KMS-11 (cell line): Measurements from ENCODE around the gene ADAMTS6.

Experiments used
- H2AFZ ChIP-seq: fragments of 200-600 bp; sonication (generic); 2 replicates; pipeline ENCODE4 v1.6.1; 2016; ENCODE audit warnings: antibody characterized with exemption, mixed run types, low read depth
- H3K27ac ChIP-seq: fragments of 200-600 bp; sonication (generic); 2 replicates; pipeline ENCODE4 v1.6.1; 2016; ENCODE audit warnings: mild to moderate bottlenecking, mixed run types
- H3K27me3 ChIP-seq: fragments of 200-600 bp; sonication (generic); 2 replicates; pipeline ENCODE4 v1.6.1; 2017; ENCODE audit warnings: mild to moderate bottlenecking, low read depth, mixed run types, moderate library complexity; ENCODE audit not compliant: insufficient read depth
- H3K36me3 ChIP-seq: fragments of 200-600 bp; sonication (generic); 2 replicates; pipeline ENCODE4 v1.6.1; 2017; ENCODE audit warnings: mild to moderate bottlenecking, mixed run types; ENCODE audit not compliant: insufficient read depth
- H3K4me1 ChIP-seq: fragments of 200-600 bp; sonication (generic); 2 replicates; pipeline ENCODE4 v1.6.1; 2016; ENCODE audit warnings: mild to moderate bottlenecking, low read depth, mixed run types; ENCODE audit not compliant: poor library complexity, severe bottlenecking
- H3K4me2 ChIP-seq: fragments of 200-600 bp; sonication (generic); 2 replicates; pipeline ENCODE4 v1.7.0; 2016; ENCODE audit warnings: mild to moderate bottlenecking, mixed run types
- H3K4me3 ChIP-seq: fragments of 200-600 bp; sonication (generic); IDR thresholded peaks from 2 replicates; pipeline ENCODE4 v1.6.1; 2017; ENCODE audit warnings: low read depth, low read length, mixed read lengths; ENCODE audit not compliant: insufficient read depth
- H3K79me2 ChIP-seq: fragments of 200-600 bp; sonication (generic); 2 replicates; pipeline ENCODE4 v1.6.1; 2016; ENCODE audit warnings: low read depth, mixed run types; ENCODE audit not compliant: insufficient read depth
- H3K9ac ChIP-seq: fragments of 200-600 bp; sonication (generic); 2 replicates; pipeline ENCODE4 v1.6.1; 2016; ENCODE audit warnings: mild to moderate bottlenecking, mixed run types
- H4K20me1 ChIP-seq: fragments of 200-600 bp; sonication (generic); 2 replicates; pipeline ENCODE4 v1.6.1; 2016; ENCODE audit warnings: mild to moderate bottlenecking, mixed run types; ENCODE audit not compliant: insufficient read depth
- TF ChIP-seq, protein P1 (sequence below): fragments of 200-600 bp; sonication (generic); conservative IDR thresholded peaks from 2 replicates; pipeline ENCODE4 v1.6.1; 2017; ENCODE audit warnings: low read depth, mild to moderate bottlenecking, antibody characterized with exemption, low read length, moderate library complexity, mixed read lengths

ADAMTS6 gene

DNA sequence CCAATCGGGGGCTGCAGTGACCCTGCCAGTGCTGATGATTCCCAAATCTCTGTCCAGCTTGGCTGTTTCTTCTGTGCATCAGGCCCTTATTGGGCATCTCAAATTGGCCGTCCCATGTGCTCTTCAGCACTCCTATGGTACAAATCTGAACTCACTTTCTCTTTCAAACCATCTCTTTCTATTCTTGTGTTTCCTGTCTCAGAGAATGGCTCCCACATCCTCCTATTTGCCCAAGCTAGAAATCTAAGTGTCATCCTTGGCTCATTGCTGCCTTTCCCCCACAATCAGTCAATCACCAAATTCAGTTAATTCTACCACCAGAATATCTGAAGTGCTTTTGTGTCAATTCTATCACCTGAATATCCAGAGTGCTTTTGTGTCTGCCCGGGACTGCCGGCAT lies 376.4 kb downstream of the ADAMTS6 start:
- no peak overlapping the region for H3K9ac ChIP-seq
- no peaks in the 10 kb centered on the region for H3K27me3 ChIP-seq
- no peaks in the 10 kb centered on the region for H4K20me1 ChIP-seq
- H3K4me3 ChIP-seq = no peak overlapping the region
- H3K36me3 ChIP-seq = no peaks in the 10 kb centered on the region
- no peak overlapping the region for H3K27ac ChIP-seq
- no peak overlapping the region for H3K4me2 ChIP-seq
- TF ChIP-seq, protein P1, sequence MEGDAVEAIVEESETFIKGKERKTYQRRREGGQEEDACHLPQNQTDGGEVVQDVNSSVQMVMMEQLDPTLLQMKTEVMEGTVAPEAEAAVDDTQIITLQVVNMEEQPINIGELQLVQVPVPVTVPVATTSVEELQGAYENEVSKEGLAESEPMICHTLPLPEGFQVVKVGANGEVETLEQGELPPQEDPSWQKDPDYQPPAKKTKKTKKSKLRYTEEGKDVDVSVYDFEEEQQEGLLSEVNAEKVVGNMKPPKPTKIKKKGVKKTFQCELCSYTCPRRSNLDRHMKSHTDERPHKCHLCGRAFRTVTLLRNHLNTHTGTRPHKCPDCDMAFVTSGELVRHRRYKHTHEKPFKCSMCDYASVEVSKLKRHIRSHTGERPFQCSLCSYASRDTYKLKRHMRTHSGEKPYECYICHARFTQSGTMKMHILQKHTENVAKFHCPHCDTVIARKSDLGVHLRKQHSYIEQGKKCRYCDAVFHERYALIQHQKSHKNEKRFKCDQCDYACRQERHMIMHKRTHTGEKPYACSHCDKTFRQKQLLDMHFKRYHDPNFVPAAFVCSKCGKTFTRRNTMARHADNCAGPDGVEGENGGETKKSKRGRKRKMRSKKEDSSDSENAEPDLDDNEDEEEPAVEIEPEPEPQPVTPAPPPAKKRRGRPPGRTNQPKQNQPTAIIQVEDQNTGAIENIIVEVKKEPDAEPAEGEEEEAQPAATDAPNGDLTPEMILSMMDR = no peak
- no peak overlapping the region for H2AFZ ChIP-seq
- H3K79me2 ChIP-seq = no peaks in the 10 kb centered on the region
- H3K4me1 ChIP-seq = peaks cover 6% of the 10 kb centered on the region

DNA sequence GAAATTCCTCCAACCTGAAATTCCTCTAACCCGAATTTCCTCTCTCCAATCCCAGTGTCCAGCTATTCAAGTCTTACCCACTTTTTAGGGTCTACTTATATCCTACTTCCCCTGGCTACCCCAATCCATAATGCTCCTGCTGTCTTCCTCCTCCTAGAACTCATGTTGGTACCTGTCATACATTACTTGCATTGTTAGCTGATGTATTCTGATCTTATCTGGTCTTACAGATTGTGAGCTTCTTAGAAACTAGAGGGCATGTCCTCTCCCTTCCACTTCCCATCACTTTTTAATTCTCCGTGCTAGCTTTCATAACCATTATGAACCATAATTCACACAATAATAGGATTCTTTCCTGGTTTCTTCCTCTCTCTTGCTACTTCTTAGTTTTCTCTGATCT lies 376.9 kb downstream of the ADAMTS6 start:
- Histone ChIP-seq H3K27ac (no peak overlapping the region), H3K4me2 (no peak overlapping the region), H3K27me3 (no peaks in the 10 kb centered on the region), H3K4me3 (no peak overlapping the region), H2AFZ (no peak overlapping the region), H4K20me1 (no peaks in the 10 kb centered on the region), H3K79me2 (no peaks in the 10 kb centered on the region), H3K9ac (no peak overlapping the region), H3K4me1 (peaks cover 6% of the 10 kb centered on the region), H3K36me3 (no peaks in the 10 kb centered on the region)
- TF ChIP-seq, protein P1 = no peak

DNA sequence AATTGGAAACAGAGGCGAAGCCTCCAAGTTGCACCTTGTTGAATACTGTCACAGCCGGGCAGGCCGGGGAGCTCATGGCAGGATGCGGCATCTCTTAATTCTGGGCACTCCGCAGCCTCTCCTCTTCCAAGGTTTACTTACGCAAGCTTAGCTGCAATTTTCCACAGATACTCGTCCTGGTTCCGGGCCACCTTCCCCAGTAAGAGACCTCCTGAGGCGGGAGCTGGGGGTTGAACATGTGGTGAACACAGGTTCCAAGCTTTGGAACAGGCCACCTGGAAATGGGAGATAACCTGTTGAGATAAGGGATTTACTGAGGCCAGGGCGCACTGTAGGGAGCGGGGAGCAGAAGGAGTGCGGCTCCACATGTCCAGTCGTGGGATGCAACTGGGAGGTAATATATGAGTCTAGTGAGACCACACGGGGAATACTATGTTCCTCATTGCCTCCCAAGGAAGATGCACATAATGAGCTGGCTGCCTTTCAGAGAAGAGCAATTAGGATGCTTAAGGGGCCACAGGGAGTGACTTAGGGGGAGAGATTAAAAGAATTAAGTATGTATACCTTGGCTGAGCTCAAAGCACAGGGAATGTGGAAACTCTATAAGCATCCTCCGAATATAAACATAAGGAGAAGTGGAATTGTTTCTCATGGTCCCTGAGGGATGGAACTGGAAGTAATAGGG lies 377.8 kb downstream of the ADAMTS6 start:
- no peak overlapping the region for H3K4me3 ChIP-seq
- no peaks in the 10 kb centered on the region for H3K79me2 ChIP-seq
- H3K27me3 ChIP-seq = no peaks in the 10 kb centered on the region
- H3K36me3 ChIP-seq = no peaks in the 10 kb centered on the region
- no peaks in the 10 kb centered on the region for H4K20me1 ChIP-seq
- H3K27ac ChIP-seq = peak overlapping the region; percentile 42
- TF ChIP-seq, protein P1 = no peak
- H3K9ac ChIP-seq = peak overlapping the region; percentile 93
- H3K4me1 ChIP-seq = peaks cover 6% of the 10 kb centered on the region
- H2AFZ ChIP-seq = peak overlapping the region; percentile 99
- peak overlapping the region; percentile 61; the same call in 1 of the 2 replicates for H3K4me2 ChIP-seq

DNA sequence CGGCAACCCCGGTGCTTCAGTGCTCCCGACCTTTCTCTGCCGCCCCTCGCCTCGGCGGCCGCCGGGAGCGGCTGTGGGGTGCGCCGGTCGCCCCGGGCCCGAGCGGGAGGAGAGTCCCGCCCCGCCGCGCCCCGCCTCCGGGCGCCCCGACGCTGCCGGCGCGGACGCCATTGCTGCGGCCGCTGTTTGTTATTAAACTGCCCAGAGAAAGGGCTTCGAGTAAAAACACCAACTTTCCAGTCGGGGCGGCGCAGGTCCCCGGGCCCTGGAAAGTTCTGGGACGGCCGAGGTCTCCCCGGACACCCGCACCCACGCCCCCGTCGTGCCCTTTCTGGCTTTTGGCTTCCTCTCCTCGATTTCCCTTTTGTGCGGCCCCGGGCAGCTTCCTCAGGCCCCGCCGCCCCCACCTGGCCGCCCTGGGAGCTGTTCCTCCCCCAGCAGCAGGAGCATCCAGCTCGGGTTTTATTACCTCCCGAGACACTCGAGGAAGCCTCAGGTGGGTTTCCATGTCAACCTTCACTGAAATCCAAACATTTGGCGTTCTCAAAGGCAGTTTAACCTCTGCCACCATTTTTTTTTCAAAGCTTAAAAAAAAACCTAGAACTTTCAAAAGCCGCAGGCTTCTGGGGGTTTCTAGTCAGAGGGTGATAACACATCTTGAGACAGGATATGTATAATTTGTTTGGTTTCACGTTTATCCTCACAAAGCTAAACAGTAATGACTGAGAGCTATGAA lies 378.6 kb downstream of the ADAMTS6 start:
- TF ChIP-seq, protein P1 = peak; percentile 40; the same call in 1 of the 2 replicates
- Histone ChIP-seq H3K4me1 (peaks cover 6% of the 10 kb centered on the region), H3K9ac (peak overlapping the region; percentile 93), H3K27ac (peak overlapping the region; percentile 42), H4K20me1 (no peaks in the 10 kb centered on the region), H3K79me2 (no peaks in the 10 kb centered on the region), H3K4me2 (peak overlapping the region; percentile 61), H3K27me3 (no peaks in the 10 kb centered on the region), H2AFZ (peak overlapping the region; percentile 99), H3K4me3 (no peak overlapping the region), H3K36me3 (no peaks in the 10 kb centered on the region)
